H1 (cell line): ENCODE measurements around the gene KIF2C. TPM values are rescaled to one million over a fixed set of nuclear protein-coding genes. Genes with fewer than 3 reads are reported as not detected.

Experiments used
- CHD7 ChIP-seq: fragments of 300-600 bp; sonication (generic); IDR thresholded peaks from 2 replicates; pipeline ENCODE4 v1.7.1; 2012; ENCODE audit warnings: low read length, moderate library complexity, mild to moderate bottlenecking, inconsistent platforms; ENCODE audit not compliant: insufficient replicate concordance
- polyA plus RNA-seq, 7 experiments: library from polyadenylated mRNA; depleted of rRNA in 3 of 7; stranded (reverse) in 5 of 7; unstranded in 2 of 7; fragments of >200 nt in 5 of 7; fragments of 200-250 nt in 2 of 7; gene quantifications; 1 replicate in 5 of 7; 2 replicates in 1 of 7; 4 replicates in 1 of 7; pipeline versions ENCODE4 v1.2.1 to v1.2.3, GENCODE V29; 2011 to 2013; ENCODE audit warnings: missing spikeins in 2 of 7, mixed read lengths in 2 of 7
- total RNA-seq: library from RNA; stranded (reverse); fragmentation: NEBNext Ultra II Directional; extraction: Animal tissue kit (Norgen Biotek cat#: 25700); gene quantifications from 2 replicates; pipeline ENCODE4 v1.2.1, GENCODE V29; 2021

The KIF2C gene
- total and polyA plus RNA-seq, 2 of the 8 experiments (the other 6 are each of a cell fraction or from before 2014, with no cell fraction given), result 41.8 to 68.1 TPM

- TF ChIP-seq CHD7, result no peak
Measured at GRCh38 chr1:44807364-44808062, 67.9 kb downstream of the KIF2C start (continued).
